Hypothalamus (tissue), 51 donors: Measurements from ENCODE around the gene TMED7.
A peak's percentile ranks its signal among the peaks of the same experiment; 100 is the strongest.

Experiments used
- DNase-seq, 51 donors: peaks; one replicate each; lab custom pipeline; 2025; lab: John Stamatoyannopoulos, UW

The TMED7 gene

DNA sequence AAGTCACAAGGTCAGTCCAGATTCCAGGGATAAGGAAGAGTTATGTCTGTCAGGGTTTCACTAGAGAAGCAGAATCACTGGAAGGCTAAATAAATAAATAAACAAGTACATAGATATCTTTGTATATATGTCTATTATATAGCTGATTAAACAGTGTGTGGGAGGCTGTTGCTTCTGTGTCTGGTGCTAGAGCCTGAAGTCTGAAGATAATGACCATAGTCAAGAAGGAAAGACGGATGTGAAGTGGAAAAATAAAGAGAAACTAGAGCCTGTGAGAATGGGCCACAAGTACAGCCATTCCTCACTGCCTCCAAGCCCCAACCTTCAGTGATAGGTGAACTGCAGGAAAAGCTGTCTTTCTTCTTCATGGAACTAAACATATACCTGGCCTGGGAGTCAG is 4.1 kb upstream of the TMED7 start:
- DNase-seq: no peak

DNA sequence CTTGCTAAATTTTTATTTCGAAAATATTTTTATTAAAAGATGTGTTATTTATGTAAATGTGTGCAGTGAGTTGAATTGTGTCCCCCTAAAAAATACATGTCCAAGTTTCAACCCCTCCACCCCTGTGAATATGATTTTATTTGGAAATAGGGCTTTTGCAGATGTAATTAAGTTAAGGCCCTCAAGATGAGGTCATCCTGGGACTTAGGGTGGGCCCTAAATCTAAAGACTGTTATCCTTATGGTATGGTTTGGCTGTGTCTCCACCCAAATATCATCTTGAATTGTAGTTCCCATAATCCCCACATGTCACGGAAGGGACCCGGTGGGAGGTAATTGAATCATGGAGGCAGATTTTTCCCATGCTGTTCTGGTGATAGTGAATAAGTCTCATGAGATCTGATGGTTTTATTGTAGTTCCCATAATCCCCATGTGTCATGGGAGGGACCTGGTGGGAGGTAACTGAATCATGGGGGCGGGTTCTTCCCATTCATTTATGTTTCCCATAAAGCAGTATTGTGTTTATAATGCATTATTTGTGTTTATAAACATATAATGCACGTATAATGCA is 1.5 kb upstream of the TMED7 start:
- DNase-seq: no peak

DNA sequence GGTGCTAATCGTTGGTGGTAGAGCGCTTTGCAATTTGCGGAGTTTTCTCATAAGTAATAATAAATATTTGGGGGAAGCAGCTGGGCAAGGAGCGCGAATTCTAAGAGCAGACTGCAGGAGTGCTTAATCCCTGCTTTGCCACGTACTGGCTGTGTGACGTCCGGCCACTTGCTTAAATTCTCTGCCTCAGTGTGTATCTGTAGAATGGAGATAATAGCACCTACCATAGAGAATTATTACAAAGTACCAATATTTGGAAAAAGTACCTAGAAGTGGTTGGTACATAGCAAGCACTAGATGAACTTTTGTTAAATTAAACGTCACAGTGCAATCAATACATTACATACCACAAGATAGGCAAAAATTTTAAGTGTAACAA is 598 bp upstream of the TMED7 start:
- DNase-seq: peak in 1 of 51 donors; percentile 63

DNA sequence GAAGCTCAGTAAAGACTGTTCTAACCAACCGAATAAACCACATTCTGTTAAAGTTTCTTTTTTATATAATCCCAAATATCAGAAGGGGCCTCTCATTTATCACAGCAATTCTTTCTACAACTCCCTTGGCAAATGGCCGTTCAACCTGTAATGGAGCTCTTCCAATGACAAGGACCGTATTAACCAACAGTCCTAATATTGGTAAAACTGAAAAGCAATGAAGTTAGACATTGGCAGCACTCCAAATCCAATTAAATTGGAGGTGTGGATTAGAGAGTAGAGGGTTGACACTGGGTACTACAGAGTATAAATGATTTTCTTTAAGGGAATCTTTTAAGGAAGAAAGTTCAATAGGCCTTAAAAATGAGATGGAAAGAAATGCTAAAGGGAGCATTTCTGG is 842 bp downstream of the TMED7 start:
- DNase-seq: peak in 1 of 51 donors; percentile 23

DNA sequence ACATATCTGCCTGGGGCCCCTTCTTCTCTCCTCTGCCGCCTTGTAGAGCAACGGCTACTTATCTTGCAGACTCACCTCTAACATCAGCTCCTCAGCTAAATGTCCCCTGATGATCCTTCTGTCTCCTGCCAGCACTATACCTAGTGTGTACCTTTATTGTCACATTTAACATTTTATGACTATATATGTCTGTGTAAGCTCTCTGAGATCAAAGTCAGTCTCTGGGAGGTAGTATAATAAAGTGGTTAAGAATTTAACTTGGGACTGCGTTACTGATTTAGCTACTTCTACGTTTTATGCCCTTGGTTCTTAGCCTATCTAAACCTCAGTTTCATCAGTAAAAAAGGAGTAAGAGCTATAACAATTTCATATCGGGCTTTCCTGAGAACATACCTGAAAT is 2.2 kb downstream of the TMED7 start:
- no peak for DNase-seq

DNA sequence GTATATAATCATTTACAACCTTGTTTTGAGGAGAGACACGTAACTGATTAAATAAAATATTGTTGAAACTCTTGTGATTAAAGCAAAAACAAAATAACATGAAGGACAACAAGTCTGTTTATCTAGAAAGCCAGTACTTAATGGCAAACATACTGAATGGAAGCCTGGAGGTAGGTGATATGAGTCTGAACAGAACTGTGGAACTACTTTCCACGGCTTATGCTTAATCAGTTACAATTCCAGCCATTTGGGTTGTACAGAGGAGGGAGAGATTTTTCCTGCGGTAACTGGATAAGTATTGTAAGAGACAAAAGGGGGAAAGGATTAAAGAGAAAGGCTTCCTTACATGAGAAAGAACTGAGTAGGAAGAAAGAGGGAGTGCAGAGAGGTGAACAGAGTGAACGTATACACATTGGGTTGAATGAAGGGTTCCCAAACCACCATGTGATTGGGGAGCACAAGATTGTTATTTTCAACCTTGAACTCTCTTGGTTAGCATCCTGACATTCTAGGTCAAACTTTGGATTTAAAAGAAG is 4.4 kb downstream of the TMED7 start:
- no peak for DNase-seq

DNA sequence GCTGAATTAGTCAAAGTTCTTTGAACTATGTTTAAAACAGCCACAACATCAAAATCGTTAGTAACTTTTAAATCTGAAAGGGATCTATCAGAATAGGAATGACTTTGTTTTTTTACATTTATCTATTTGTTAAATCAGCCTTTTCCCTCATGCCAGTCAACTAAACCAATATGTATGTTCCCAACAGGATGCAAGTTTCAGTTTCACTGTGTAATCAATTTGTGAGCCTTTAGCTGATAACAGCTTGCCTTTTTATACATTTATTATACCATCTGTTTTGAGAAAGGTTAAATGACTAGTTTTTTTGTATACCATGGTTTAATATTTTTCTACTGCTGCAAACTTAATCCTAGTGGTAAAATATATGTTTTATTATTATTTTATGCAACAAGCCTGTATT is 8.9 kb downstream of the TMED7 start:
- no peak for DNase-seq

DNA sequence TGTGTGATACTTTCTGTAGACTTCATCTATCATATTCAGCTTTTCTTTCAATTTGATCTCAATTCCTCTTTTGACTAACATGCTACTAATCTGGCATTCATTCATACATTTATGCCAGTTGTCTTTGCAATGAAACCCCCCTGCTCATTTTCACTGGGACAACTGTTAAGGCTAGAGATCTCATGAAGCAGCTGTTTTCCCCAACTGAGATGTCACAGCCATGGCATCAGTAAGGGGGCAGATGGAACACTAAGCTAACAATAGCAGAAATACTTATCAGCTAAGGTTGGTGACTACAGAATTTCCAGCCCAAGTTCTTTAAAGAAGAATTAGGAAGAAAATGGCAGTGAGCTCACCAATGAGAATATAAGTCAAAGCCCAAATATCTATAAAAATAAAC is 9.4 kb downstream of the TMED7 start:
- DNase-seq: no peak

DNA sequence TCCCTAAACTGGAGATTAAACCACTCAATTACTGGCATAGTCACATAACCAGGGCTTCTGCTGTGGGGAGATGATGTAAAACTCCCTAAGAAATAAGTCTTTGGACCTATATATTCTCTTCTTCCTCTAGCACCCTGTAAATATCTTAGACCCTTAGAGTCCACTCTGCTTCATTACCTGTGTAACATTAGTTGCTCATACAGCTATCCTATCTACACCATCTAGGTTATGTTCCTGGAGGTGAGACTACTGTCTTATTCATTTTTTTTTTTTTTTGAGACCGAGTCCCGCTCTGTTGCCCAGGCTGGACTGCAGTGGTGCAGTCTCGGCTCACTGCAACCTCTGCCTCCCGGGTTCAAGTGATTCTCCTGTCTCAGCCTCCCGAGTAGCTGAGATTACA is 14.0 kb downstream of the TMED7 start:
- DNase-seq: no peak

DNA sequence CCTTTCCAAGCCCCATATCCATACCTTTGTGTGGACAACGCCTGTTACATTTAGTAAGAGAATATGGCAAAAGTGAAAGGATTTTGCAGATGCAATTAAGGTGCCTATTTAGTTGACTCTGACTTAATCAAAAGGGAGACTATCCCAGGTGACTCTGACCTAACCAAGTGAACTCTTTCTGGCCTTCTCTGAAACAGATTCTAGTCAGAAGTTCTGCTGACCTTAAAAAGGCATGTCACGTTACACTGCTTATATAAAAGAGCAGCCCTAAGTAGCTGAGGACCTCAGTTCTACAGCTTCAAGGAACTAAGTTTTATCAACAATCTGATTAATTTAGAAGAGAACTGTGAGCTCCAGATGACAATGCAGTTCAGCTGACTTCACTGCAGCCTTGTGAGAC is 17.9 kb downstream of the TMED7 start:
- no peak for DNase-seq

DNA sequence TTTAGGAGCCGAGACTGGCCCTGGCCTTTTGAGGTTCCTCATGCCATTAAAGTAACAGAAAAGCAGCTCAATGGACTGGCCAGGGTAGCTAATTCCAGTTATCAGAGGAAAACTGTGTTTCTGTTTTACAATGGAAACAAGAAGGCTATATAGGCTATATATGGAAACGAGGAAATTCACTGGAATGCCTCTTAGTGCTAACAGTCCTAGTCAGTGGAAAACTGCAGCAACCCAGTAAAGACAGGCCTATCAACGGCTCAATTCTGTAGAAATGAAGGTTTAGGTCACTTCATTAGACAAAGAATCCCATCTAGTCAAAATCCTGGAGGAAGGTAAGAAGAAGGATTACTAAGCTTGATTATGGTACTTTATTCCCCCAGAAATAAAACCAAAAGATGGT is 20.4 kb downstream of the TMED7 start:
- no peak for DNase-seq

DNA sequence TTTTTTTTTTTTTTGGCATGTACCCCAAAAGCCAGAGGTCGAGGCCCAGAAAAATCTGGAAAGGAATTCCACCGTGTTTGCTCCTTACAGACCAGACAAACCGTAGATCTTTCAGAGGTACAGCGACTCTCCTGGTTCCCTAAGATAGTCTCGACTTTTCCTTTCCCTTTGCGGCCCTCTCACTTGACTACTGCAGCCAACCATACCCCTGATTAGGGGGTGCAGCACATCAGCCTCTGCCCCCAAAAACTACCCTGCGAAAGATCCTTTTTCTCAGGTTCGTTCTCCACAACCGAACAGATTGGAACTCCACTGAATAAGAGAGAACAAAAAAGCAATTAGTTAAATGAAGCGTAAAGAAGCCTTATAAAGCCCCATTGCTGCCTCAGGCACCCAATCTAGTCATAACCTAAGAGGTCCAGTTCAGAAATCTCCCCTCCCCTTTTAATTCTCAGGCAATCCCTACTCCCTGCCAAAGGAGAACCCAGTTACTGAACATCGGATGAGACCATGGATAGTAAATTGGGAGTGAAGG is 23.2 kb downstream of the TMED7 start:
- peak in 1 of 51 donors; percentile 76 for DNase-seq

DNA sequence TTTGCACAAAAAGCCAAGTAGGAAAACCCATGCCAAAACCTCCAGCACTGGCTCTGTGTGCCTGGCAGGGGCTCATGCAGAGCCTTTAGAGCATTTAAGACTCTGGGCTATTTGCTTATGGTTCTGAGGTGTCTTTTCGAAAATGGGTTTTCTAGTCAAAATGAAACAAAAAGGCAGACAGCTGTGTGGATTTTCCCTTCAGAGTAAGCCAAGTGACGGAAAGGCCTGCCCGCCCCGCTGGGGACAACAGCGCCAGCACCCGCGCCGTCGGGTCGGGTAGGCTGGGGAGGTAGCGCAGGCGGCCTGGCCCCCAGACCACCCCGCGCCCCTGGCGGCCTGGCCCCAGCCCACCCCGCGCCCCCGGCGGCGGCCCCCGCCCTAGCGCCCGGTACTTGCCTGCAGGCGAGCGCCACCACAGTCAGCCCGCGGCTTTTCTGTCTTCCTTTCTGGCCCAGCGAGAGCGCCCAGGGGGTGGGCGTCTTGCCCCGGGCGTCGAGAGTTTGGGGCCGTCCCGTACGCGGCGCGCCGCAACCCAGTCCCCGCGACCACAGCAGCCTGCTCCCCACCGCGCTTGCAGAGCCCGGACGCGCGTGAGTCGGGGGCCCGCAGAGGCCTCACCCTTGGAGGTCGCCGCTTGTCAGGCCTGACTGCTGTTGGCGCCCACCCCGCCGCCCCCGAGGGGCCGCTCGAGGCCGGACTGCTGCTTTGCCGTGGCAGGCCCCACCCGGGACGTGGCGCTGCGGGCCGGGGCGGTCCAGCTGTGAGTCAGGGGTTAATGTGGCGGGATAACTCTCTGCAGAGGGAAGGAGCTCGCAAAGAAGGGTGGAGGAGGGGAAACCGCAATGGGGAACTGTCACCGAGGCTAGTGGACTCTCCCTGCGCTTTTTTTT is 23.9 kb downstream of the TMED7 start, which contains the start of gene TICAM2:
TICAM2 (minus strand) TSS at position 779 of the 890 bp plus-strand sequence. CDS start 21,223 bp downstream, outside the sequence.
- peak in 49 of 51 donors; percentile 14 to 84 (median 64) for DNase-seq

DNA sequence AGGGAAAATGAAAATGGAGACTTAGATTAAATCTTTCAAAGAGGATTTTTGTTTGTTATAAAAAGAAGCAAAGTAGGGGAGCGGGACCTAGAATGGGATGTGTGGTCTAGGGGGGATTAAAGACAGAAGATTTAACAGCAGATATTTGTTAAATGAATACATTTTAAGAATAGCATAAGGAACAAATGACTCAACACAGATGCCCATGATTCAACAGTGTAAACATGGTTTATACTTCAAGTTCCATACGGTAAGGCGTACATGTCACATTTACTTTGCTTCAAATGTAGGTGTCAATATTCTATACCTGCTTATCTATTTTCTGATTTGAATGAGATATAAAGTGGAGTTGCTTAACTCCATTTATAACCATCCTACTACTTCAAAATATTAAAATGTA is 25.1 kb downstream of the TMED7 start:
- no peak for DNase-seq

DNA sequence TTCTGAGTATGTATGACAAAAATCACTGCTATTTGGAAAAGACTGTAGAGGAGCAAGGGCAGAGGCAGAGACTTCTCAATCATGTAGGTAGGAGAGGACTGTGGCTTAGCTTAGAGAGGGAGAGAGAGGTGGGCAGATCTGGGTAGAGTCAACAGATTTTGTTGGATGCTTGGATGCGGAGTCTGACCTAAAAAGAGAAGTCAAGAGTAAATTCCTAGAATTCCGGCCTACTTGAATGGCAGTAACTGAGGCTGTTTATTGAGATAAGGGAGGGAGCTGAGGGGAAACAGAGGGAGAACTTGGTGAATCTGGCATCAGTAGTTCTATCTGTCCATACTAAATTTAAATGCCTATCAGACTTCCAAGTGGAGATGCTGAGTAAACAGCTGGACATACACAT is 25.9 kb downstream of the TMED7 start:
- no peak for DNase-seq

DNA sequence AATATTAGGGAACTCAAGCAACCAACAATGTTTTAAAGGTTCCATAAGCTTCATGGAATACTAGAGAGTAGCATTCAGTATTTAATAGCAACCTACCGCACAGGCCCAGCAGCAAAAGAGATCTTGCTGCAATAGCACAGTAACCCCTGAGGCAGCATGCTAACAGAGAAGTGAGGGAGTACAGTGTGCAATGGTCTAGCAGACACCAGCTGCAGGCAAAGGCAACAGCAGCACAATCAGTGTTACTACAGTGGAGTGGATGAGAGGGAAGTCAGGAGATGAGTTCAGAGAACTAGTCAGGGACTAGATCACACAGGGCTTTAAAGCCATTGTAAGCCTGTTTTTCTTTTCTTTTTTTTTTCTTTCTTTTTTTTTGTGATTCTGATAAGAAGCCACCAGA is 26.3 kb downstream of the TMED7 start:
- peak in 19 of 51 donors; percentile 1 to 47 (median 23) for DNase-seq

DNA sequence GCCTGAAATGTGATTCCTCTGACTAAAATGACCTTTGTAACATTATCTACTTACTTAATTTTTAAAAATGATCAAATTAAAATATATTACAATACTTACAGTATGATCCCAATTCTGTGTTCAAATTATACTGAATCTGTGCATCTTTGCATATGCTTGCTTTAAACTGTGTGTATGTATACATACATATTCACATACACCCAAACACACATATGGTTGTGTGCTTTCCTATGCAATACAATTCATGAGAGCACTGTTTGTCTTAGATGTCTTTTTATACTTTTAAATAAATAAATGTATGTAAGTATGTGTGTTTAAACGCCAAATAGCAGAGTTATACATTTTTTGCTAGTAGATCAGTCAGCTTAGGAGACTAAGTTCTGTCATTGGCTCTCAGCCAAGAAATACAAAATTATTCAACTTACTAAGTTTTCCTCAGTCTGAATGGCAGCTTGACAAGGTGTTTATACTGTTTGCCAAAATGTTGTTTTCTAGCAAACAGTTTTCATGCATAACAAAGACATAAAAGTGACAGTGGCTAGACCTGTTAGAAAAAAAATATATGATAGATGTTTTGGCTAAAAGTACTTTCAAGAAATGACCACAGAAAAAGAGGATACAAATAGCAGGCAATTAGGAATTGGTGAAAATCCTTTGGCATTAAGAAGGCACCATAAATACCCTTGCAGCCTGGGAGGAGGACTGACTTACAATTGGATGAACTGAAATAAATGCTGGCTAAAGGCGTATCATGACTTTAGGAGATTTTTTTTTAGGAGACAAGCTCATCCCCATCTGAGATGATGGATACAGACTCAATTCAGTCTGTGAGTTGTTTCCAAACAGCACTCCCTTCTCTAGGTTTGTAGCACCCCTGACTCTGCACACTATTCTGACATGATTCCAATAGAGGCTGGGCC is 31.4 kb downstream of the TMED7 start:
- DNase-seq: no peak

DNA sequence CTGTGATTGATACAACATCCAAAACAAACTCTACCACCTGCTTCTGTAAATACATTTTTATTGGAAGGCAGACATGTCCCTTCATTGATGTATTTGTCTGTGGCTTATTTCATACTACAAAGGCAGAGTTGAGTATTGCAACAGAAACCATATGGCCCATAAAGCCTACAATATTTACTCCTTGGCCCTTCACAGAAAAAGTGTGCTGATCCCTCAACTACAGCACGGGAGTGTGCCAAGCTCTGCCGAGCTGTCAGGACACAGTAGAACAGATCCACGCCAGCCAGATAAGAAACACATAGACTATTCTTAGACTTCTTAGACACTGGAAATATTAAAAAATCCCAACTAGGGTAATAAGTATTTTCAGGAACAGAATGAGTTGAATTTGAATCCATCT is 36.8 kb downstream of the TMED7 start:
- no peak for DNase-seq

DNA sequence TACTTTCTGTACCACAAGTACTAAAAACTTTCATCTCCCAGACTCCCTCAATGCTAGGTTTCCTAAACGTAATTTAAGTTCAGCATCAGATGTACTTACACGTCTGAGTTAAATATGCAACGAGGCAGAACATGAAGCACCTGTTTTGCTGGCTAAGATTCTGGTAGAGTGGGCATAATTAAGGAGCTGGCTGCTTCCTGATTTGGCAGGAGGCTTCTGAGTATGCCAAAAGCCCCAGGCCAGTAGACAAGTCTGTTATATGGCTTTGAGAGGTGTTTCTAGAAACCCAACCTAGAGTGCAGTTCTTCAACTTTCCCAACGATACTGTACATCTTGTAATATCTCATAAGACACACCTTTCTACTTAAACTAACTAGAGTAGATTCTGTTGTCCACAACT is 37.2 kb downstream of the TMED7 start:
- DNase-seq: no peak

DNA sequence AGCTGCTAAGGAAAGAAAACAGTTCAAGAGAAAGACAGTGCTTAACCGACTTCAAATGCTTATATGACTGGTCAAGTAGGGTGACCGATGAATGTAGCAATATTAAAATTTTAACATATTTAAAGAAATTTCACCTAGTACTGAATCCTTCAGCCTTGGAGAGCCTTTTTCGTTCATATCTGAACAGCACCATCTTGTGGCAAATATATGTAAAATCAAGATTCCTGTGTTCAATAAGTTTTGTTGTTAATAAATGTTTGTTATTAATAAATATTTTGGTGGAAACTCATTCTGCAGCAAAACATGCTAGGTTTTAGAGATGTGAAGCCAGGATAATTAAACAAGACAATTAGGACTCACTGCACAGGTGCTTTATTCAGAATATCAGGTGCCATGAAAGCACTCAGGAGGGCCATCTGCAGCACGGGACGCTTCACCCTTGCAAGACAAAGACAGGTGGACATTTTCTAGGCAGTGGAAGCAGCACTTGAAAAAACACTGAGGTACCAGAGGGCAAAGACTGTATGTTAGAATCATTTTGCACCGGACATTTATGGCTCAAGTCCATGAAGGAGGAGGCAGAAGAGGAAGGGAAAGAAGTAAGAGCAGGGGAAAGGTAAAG is 39.2 kb downstream of the TMED7 start:
- peak in 3 of 51 donors; percentile 1 to 42 (median 25) for DNase-seq
